Sigmoid colon (tissue), 4 donors: ENCODE results near the gene STK17B.

ENCODE experiments used
- EP300 ChIP-seq, 4 donors: sonication (generic); formaldehyde crosslinking; IDR thresholded peaks; one replicate each; pipeline ENCODE4 v1.6.1; 2017; ENCODE audit warnings: antibody characterized with exemption in 4 of 4
- TF ChIP-seq, protein P1 (sequence below), 4 experiments: fragments of 450-650 bp in 3 of 4; fragments of 200-600 bp in 1 of 4; IDR thresholded peaks; one replicate each; pipeline ENCODE4 v1.5.1; 2016 to 2019; ENCODE audit warnings: antibody characterized with exemption in 4 of 4, mild to moderate bottlenecking in 3 of 4, moderate library complexity in 2 of 4

DNA sequence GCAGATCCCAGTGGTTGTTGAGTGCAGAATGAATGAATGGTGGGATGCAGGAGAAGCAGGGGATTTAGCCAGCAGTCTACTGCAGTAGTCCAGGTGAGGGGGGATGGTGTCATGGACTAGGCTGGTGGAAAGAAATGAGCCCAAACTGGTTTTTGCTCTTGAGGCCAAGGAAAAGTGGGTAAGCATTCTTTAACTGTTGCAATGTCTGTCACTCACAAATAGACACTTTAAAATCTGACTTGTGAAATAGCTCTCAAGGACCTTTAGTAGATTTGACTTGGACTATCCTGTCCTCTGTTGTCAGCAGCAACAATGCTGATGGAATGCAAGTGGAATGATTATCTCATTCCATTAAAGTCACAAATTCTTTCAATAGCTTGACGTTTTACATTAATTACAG lies 37.5 kb upstream of the STK17B start:
- TF ChIP-seq, protein P1, sequence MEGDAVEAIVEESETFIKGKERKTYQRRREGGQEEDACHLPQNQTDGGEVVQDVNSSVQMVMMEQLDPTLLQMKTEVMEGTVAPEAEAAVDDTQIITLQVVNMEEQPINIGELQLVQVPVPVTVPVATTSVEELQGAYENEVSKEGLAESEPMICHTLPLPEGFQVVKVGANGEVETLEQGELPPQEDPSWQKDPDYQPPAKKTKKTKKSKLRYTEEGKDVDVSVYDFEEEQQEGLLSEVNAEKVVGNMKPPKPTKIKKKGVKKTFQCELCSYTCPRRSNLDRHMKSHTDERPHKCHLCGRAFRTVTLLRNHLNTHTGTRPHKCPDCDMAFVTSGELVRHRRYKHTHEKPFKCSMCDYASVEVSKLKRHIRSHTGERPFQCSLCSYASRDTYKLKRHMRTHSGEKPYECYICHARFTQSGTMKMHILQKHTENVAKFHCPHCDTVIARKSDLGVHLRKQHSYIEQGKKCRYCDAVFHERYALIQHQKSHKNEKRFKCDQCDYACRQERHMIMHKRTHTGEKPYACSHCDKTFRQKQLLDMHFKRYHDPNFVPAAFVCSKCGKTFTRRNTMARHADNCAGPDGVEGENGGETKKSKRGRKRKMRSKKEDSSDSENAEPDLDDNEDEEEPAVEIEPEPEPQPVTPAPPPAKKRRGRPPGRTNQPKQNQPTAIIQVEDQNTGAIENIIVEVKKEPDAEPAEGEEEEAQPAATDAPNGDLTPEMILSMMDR (IDR thresholded peaks at IDR 0.05): no peak
- no peak for TF ChIP-seq EP300 (IDR thresholded peaks at IDR 0.05)
